Heart right ventricle (tissue), 16 donors: Measurements from ENCODE around the gene TMEM165. TPM values are rescaled to one million over a fixed set of nuclear protein-coding genes. Genes with fewer than 3 reads are reported as not detected.

Experiments used
- ATAC-seq, 8 donors: fragments of 200-7000 bp; cut with Tn5 transposase; one replicate each; pipeline ENCODE4 v1.9.1; 2020; ENCODE audit warnings: mild to moderate bottlenecking in 8 of 8, moderate library complexity in 8 of 8, moderate number of reproducible peaks in 1 of 8
- DNase-seq, 2 donors: peaks; one replicate each; pipeline ENCODE4 v3.0.0-alpha.2; 2020
- H3K27ac ChIP-seq, 10 donors: fragments of 200-600 bp; sonication (generic) in 2 of 10; one replicate each; pipeline versions ENCODE4 v1.5.0 to v1.8.0; 2020 to 2022; ENCODE audit warnings: mild to moderate bottlenecking in 3 of 10
- H3K27me3 ChIP-seq, 7 donors: fragments of 200-600 bp; one replicate each; pipeline ENCODE4 v1.8.0; 2021 to 2022; ENCODE audit warnings: mild to moderate bottlenecking in 2 of 7
- H3K36me3 ChIP-seq, 9 donors: fragments of 200-600 bp; sonication (generic) in 1 of 9; one replicate each; pipeline versions ENCODE4 v1.5.0 to v1.8.0; 2020 to 2022; ENCODE audit warnings: mild to moderate bottlenecking in 2 of 9
- H3K4me1 ChIP-seq, 9 donors: fragments of 200-600 bp; sonication (generic) in 1 of 9; one replicate each; pipeline versions ENCODE4 v1.5.0 to v1.8.0; 2020 to 2022; ENCODE audit warnings: mild to moderate bottlenecking in 4 of 9
- H3K4me3 ChIP-seq, 10 donors: fragments of 200-600 bp; sonication (generic) in 2 of 10; one replicate each; pipeline versions ENCODE4 v1.5.0 to v1.8.0; 2020 to 2022; ENCODE audit warnings: mild to moderate bottlenecking in 7 of 10, moderate library complexity in 2 of 10
- H3K9me3 ChIP-seq, 11 donors: fragments of 200-600 bp in 10 of 11; sonication (generic) in 2 of 11; one replicate each; pipeline versions ENCODE4 v1.5.0 to v1.8.0; 2013 to 2022; ENCODE audit warnings: mild to moderate bottlenecking in 2 of 11, control low read depth in 1 of 11, moderate library complexity in 1 of 11
- CTCF ChIP-seq, 9 donors: fragments of 200-600 bp; sonication (generic) in 2 of 9; IDR thresholded peaks; one replicate each; pipeline versions ENCODE4 v1.5.0 to v1.8.0; 2021 to 2022; ENCODE audit warnings: antibody characterized with exemption in 9 of 9, mild to moderate bottlenecking in 5 of 9, moderate library complexity in 1 of 9
- WGBS, 2 donors: extraction: QIAGEN DNeasy Blood & Tissue Kit; methylation state at CpG; one replicate each; pipeline ENCODE4 v1.1.7; 2013; ENCODE audit warnings: inconsistent platforms in 1 of 2; 5-methylcytosine and 5-hydroxymethylcytosine counted together
- intact Hi-C, 10 donors: fragments of 100-400 bp; cut with DNase I; formaldehyde crosslinking; loops; one replicate each; pipeline versions ENCODE4 v1.11.1 to v1.14.2; 2022
- polyA plus RNA-seq, 2 donors: library from polyadenylated mRNA; stranded (reverse); fragments of 200-250 nt; gene quantifications; one replicate each; pipeline ENCODE4 v1.2.3, GENCODE V29; 2013
- total RNA-seq, 10 donors: library from RNA; stranded (reverse); fragmentation: NEBNext Ultra II Directional in 3 of 10; extraction: Animal tissue kit (Norgen Biotek cat#: 25700) in 3 of 10; gene quantifications; one replicate each; pipeline versions ENCODE4 v1.2.1 to v1.2.4, GENCODE V29; 2021 to 2023
- donor health status: Arrhythmogenic right ventricular cardiomyopathy.
- donor health status: ischemic (EF 13 %, LVEDD 7.1; RV severe dilation, severe dysfunction).
- donor health status: healthy with polysubstance abuse.
- donor health status: DM: no; HTN: yes; CAD: no.
- donor health status: DM: no; HTN: no; CAD: no.
- donor health status: ischemic (EF 25% LVEDD 6.9; RV normal size, moderate dysfunction).
- donor health status: ischemic (EF 25% LVEDD 5.7; RV mildly dilated, moderate dysfunction).
- donor health status: healthy.
- donor health status: DM: yes; HTN: yes; CAD: no.
- donor health status: Ischemic cardiomyopathy.
- donor health status: ischemic (EF 35%, LVEDD 5.7; RV mildly dilated, moderate dysfunction).
- donor health status: nonischemic (EF 11% LVEDD 7.7; RV severe dilation, severe dysfunction).
- donor health status: DM: yes; HTN: yes; CAD: no.
- donor health status: PGD.
- donor health status: ischemic (EF 29% LVEDD 5.4; RV normal size, mild dysfunction).
- donor health status: nonischemic (EF 23%, LVEDD 6.1; RV moderate dilation, normal function).

TMEM165 gene
- total and polyA plus RNA-seq, 12 donors: 30.3 to 86.3 (median 36.4) TPM

- H3K36me3 ChIP-seq: peaks cover 0 to 89% (median 29%) of the 10 kb centered on the region in 9 donors
- no peak for ATAC-seq
Observed at GRCh38 chr4:55447108-55447708, 51.5 kb downstream of the TMEM165 start.

GRCh38 chr4:55447831-55448230, 52.1 kb downstream of the TMEM165 start:
- ATAC-seq: no peak
- Histone ChIP-seq H3K27ac (no peak overlapping the region), H3K4me1 (peaks cover 0 to 11% (median 0%) of the 10 kb centered on the region in 9 donors), H3K9me3 (no peaks in the 10 kb centered on the region), H3K36me3 (peaks cover 0 to 89% (median 24%) of the 10 kb centered on the region in 9 donors), H3K27me3 (no peaks in the 10 kb centered on the region), H3K4me3 (no peak overlapping the region)
- WGBS, 2 donors: 73 to 85% methylated on average over 1 of the region's 1 CpG
- intact Hi-C loops: loop anchor here in 1 of 10 donors (10.0 kb wide), 1 partner anchor 97 kb away; the partner anchor contains the start of gene CLOCK
- DNase-seq: no peak
- no peak for TF ChIP-seq CTCF (IDR thresholded peaks at IDR 0.05)

More at GRCh38 chr4:55447108-55447708, 51.5 kb downstream of the TMEM165 start:
- Histone ChIP-seq H3K27ac (no peak overlapping the region), H3K9me3 (no peaks in the 10 kb centered on the region), H3K27me3 (no peaks in the 10 kb centered on the region), H3K4me3 (no peak overlapping the region), H3K4me1 (peaks cover 0 to 11% (median 0%) of the 10 kb centered on the region in 9 donors)
- WGBS, 2 donors: 94 to 95% methylated on average over 9 of the region's 9 CpGs
- DNase-seq: no peak
- intact Hi-C loops: loop anchor here in 1 of 10 donors (10.0 kb wide), 1 partner anchor 98 kb away; the partner anchor contains the start of gene CLOCK
- TF ChIP-seq CTCF (IDR thresholded peaks at IDR 0.05): no peak

- H3K9me3 ChIP-seq: no peaks in the 10 kb centered on the region
- H3K36me3 ChIP-seq: peaks cover 0 to 96% (median 13%) of the 10 kb centered on the region in 9 donors
- H3K4me3 ChIP-seq: no peak overlapping the region
- no peak overlapping the region for H3K27ac ChIP-seq
- H3K27me3 ChIP-seq: no peaks in the 10 kb centered on the region
- WGBS, 2 donors: 88 to 90% methylated on average over 8 of the region's 8 CpGs
- DNase-seq: no peak
- H3K4me1 ChIP-seq: peaks cover 0 to 11% (median 0%) of the 10 kb centered on the region in 9 donors
- ATAC-seq: no peak
- intact Hi-C loops: loop anchor here in 2 of 10 donors (10.0 kb wide), 1 partner anchor 94 kb away; the partner anchor contains the start of gene CLOCK (in 2 of the 2)
- TF ChIP-seq CTCF (IDR thresholded peaks at IDR 0.05): no peak
Observed at GRCh38 chr4:55450566-55450965, 54.8 kb downstream of the TMEM165 start.

GRCh38 chr4:55458164-55458563, 62.4 kb downstream of the TMEM165 start:
- Histone ChIP-seq H3K9me3 (no peaks in the 10 kb centered on the region), H3K27me3 (no peaks in the 10 kb centered on the region), H3K4me1 (no peaks in the 10 kb centered on the region), H3K36me3 (peaks cover 0 to 80% (median 13%) of the 10 kb centered on the region in 9 donors), H3K4me3 (no peak overlapping the region), H3K27ac (no peak overlapping the region)
- intact Hi-C loops: loop anchor here in 2 of 10 donors (10.0 kb wide), 1 partner anchor 87 kb away; the partner anchor contains the start of gene CLOCK (in 2 of the 2)
- 93 to 96% methylated on average over 5 of the region's 5 CpGs for WGBS, 2 donors
- TF ChIP-seq CTCF (IDR thresholded peaks at IDR 0.05): no peak
- ATAC-seq (no peak), DNase-seq (no peak)
